Stomach (tissue), 4 donors: ENCODE measurements around the gene SSR4.

ENCODE experiments used
- EP300 ChIP-seq: sonication (generic); formaldehyde crosslinking; IDR thresholded peaks from one replicate; pipeline ENCODE4 v1.6.1; 2017; ENCODE audit warnings: antibody characterized with exemption
- POLR2A ChIP-seq, 4 donors: fragments of 450-650 bp; IDR thresholded peaks; one replicate each; pipeline ENCODE4 v1.6.1; 2016; ENCODE audit warnings: antibody characterized with exemption in 4 of 4, control low read depth in 2 of 4, mild to moderate bottlenecking in 1 of 4, moderate library complexity in 1 of 4
- POLR2AphosphoS5 ChIP-seq, 3 donors: sonication (generic); formaldehyde crosslinking; IDR thresholded peaks; one replicate each; pipeline ENCODE4 v1.6.1; 2016; ENCODE audit warnings: antibody characterized with exemption in 3 of 3
- TF ChIP-seq, protein P1 (sequence below), 7 experiments: fragments of 450-650 bp in 4 of 7; fragments of 200-600 bp in 3 of 7; sonication (generic) in 3 of 7; IDR thresholded peaks; one replicate each; pipeline ENCODE4 v1.5.1; 2016 to 2019; ENCODE audit warnings: antibody characterized with exemption in 7 of 7, control low read depth in 2 of 7, mild to moderate bottlenecking in 1 of 7

DNA sequence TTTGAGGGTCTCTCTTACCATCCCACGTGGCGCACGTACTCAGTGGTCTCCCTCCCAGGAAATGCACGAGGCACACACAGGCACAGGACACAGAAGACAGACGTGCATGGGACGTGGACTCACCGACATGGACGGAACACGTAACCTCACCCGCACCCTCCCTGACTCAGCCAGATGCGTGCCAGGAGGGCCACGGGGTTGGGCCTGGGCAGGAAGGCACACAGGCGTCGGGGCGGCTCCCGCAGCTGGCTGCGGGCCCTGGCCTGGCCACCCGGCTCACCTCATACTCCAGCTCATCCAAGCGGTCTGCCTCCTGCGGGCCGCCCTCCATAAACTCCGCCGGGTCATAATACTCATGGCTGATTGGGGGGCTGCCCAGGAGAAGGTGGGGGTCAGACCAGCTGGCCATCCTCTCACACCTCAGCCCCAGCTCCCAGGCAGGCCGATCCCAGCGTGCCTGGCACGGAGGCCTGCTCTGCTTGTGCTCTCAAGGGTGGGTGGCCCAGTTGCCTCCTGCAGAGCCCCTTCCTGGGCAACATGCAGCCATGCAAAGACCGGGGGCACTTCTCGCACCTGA, 12.6 kb downstream of the SSR4 start:
- TF ChIP-seq, protein P1, sequence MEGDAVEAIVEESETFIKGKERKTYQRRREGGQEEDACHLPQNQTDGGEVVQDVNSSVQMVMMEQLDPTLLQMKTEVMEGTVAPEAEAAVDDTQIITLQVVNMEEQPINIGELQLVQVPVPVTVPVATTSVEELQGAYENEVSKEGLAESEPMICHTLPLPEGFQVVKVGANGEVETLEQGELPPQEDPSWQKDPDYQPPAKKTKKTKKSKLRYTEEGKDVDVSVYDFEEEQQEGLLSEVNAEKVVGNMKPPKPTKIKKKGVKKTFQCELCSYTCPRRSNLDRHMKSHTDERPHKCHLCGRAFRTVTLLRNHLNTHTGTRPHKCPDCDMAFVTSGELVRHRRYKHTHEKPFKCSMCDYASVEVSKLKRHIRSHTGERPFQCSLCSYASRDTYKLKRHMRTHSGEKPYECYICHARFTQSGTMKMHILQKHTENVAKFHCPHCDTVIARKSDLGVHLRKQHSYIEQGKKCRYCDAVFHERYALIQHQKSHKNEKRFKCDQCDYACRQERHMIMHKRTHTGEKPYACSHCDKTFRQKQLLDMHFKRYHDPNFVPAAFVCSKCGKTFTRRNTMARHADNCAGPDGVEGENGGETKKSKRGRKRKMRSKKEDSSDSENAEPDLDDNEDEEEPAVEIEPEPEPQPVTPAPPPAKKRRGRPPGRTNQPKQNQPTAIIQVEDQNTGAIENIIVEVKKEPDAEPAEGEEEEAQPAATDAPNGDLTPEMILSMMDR (IDR thresholded peaks at IDR 0.05) = no peak
- no peak for TF ChIP-seq POLR2AphosphoS5 (IDR thresholded peaks at IDR 0.05)
- TF ChIP-seq POLR2A (IDR thresholded peaks at IDR 0.05) = no peak
- TF ChIP-seq EP300 = no peak
